Immature natural killer cell (primary cell): ENCODE results near the gene ZNF609. TPM values are rescaled to one million over a fixed set of nuclear protein-coding genes. Genes with fewer than 3 reads are reported as not detected.
"Not testable (repeated sequence)": the region's sequence is repeated elsewhere in the genome, so short reads cannot be mapped to it uniquely, and the experiment has no call there.

Source experiments
- DNase-seq, 3 donors: peaks; one replicate each; pipeline ENCODE4 v3.0.0; 2022; ENCODE audit warnings: mixed read lengths in 1 of 3
- H3K27ac Mint-ChIP-seq, 6 donors: one replicate each; pipeline ENCODE4 v1.8.0; 2020; ENCODE audit warnings: mixed read lengths in 6 of 6, mild to moderate bottlenecking in 5 of 6, inconsistent platforms in 4 of 6, moderate library complexity in 3 of 6
- H3K27me3 Mint-ChIP-seq, 3 donors: one replicate each; pipeline ENCODE4 v1.8.0; 2020 to 2021; ENCODE audit warnings: low read depth in 3 of 3, mild to moderate bottlenecking in 3 of 3, mixed read lengths in 3 of 3, moderate library complexity in 3 of 3, inconsistent platforms in 1 of 3
- H3K36me3 Mint-ChIP-seq, 3 donors: one replicate each; pipeline ENCODE4 v1.8.0; 2020; ENCODE audit warnings: mixed read lengths in 3 of 3, inconsistent platforms in 2 of 3, mild to moderate bottlenecking in 2 of 3
- H3K4me1 Mint-ChIP-seq, 2 donors: one replicate each; pipeline ENCODE4 v1.8.0; 2020; ENCODE audit warnings: inconsistent platforms in 2 of 2, mild to moderate bottlenecking in 2 of 2, mixed read lengths in 2 of 2, moderate library complexity in 1 of 2
- H3K4me3 Mint-ChIP-seq, 5 donors: one replicate each; pipeline ENCODE4 v1.8.0; 2020; ENCODE audit warnings: mild to moderate bottlenecking in 5 of 5, mixed read lengths in 5 of 5, inconsistent platforms in 3 of 5, moderate library complexity in 3 of 5
- H3K9me3 Mint-ChIP-seq, 6 donors: one replicate each; pipeline ENCODE4 v1.8.0; 2020; ENCODE audit warnings: mild to moderate bottlenecking in 6 of 6, mixed read lengths in 6 of 6, inconsistent platforms in 4 of 6, moderate library complexity in 3 of 6
- polyA plus RNA-seq, 3 donors: library from polyadenylated mRNA; unstranded; fragments of 300-500 nt; fragmentation: Illumina TruSeq; gene quantifications; one replicate each; pipeline ENCODE4 v1.2.3, GENCODE V29; 2021

The ZNF609 gene
- polyA plus RNA-seq, 3 donors from 2014 or later, result 0.04 to 11.3 (median 2.6) TPM

DNA sequence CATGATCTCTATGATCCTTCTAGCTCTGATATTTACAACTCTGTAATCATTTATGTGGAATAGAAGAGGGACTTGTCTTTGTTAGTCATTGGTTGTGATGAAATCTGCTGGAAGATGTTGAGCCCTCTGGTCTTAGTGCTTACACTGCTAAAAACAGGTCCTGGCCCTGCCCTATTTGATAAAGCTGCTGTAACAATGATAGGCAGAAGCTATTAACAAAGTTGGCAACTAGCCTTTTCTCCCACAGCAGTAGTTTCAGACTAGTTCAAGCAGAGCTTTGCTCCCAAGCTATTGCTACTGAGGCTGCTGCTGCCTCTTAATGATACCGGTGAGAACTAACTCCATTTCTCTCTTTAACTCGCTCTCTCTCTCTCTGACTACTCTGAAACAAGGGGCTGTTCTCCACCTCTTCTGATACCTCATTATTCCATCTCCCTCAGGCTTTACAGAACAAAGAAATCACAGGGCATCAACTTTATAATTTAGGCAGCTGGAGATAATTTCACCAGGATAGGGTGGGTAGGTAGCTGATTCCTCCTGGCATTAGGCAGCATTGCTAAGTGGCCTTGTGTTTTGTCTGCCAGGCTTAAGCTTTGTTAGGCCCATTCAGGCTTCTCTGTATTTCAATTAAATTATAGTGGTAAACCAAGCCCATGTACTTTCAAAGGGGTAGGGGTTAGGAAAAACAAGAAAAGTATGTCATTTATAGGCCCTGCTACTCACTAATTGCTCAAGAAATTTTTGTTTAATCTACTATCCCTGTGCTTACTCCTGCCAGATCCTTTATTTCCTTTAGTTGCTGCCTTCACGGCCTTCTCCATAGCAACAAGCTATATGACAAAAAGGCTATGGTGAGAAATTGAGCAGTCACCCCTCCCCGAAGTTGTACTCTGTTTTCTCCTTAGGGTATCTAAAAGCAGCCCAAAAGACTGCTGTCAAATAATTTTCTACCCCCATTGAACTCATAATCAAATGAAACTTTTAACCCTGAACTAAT is 175.4 kb downstream of the ZNF609 start:
- no peaks in the 10 kb centered on the region for H3K9me3 Mint-ChIP-seq
- peaks cover 67 to 83% of the 10 kb centered on the region in 2 donors for H3K4me1 Mint-ChIP-seq
- H3K36me3 Mint-ChIP-seq, result peaks cover 2 to 13% (median 11%) of the 10 kb centered on the region in 3 donors
- H3K4me3 Mint-ChIP-seq, result peak overlapping the region; percentile 64 to 88 (median 73)
- no peak for DNase-seq
- peaks cover 2 to 5% (median 5%) of the 10 kb centered on the region in 3 donors for H3K27me3 Mint-ChIP-seq
- H3K27ac Mint-ChIP-seq, result peak overlapping the region; percentile 81 to 90 (median 90)

DNA sequence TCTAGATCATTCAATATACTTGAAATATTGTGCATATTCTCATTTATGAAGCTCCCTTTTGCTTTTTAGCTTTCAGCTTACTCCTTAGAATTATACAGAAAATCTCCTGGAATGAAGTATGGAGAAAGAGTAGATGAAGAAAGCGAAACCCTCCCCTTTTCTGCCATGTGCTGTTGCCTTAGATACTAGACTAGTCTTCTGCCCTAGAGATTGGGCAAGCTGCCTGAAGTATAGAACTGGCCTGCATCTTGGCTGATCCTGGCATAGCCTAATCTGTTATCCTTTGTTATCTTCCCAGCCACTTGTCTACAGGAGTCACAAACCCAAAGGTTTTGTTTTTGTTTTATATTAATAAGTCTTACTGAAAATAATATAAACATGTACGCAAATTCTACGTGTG is 176.2 kb downstream of the ZNF609 start:
- Mint-ChIP-seq H3K4me3 (peak overlapping the region in 2 of 5 donors; percentile 7 to 23), H3K4me1 (peaks cover 72 to 84% of the 10 kb centered on the region in 2 donors), H3K36me3 (peaks cover 4 to 9% (median 6%) of the 10 kb centered on the region in 3 donors), H3K27me3 (peaks cover 2 to 5% (median 5%) of the 10 kb centered on the region in 3 donors), H3K9me3 (no peaks in the 10 kb centered on the region), H3K27ac (peak overlapping the region; percentile 76 to 90 (median 90))
- no peak for DNase-seq

DNA sequence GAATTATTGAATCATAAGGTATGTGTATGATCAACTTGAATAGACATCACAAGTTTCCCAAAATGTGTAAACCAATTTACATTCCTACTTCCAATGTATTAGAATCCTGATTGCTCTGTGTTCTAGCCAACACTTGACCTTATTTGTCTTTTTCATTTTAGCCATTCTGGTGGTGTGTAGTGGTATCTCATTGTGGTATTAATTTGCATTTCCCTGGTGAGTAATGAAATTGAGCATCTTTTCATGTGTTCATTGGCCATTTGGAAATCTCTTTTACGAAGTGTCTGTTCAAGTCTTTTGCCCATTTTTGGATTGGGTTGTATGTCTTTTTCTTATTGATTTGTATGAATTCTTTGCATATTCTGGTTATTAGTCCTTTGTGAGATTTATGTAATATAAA is 177.0 kb downstream of the ZNF609 start:
- DNase-seq, result no peak
- Mint-ChIP-seq H3K9me3 (no peaks in the 10 kb centered on the region), H3K27ac (peak overlapping the region in 5 of 6 donors; percentile 31 to 90 (median 89)), H3K27me3 (peaks cover 2 to 5% (median 5%) of the 10 kb centered on the region in 3 donors), H3K4me3 (no peak overlapping the region), H3K4me1 (peaks cover 77 to 92% of the 10 kb centered on the region in 2 donors), H3K36me3 (peaks cover 4 to 9% (median 6%) of the 10 kb centered on the region in 3 donors)

DNA sequence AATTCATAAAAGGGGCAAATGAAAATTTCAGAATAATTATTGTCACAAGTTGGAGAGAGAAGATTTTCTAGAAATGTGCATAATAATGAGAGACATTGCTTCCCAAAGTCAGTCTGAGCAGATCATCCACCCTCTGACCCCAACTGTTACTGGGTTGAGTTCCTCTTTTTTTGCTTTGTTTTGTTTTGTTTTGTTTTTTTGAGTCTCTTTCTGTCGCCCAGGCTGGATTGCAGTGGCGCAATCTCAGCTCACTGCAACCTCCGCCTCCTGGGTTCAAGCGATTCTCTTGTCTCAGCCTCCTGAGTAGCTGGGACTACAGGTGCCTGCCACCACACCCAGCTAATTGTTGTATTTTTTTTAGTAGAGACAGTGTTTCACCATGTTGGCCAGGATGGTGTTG is 179.4 kb downstream of the ZNF609 start:
- not testable (repeated sequence) for DNase-seq, H3K4me3 Mint-ChIP-seq, H3K9me3 Mint-ChIP-seq, H3K27me3 Mint-ChIP-seq
- peaks cover 4 to 15% (median 6%) of the 10 kb centered on the region in 3 donors for H3K36me3 Mint-ChIP-seq
- peak overlapping the region; percentile 20 to 84 (median 75) for H3K27ac Mint-ChIP-seq
- H3K4me1 Mint-ChIP-seq, result peaks cover 67 to 81% of the 10 kb centered on the region in 2 donors

DNA sequence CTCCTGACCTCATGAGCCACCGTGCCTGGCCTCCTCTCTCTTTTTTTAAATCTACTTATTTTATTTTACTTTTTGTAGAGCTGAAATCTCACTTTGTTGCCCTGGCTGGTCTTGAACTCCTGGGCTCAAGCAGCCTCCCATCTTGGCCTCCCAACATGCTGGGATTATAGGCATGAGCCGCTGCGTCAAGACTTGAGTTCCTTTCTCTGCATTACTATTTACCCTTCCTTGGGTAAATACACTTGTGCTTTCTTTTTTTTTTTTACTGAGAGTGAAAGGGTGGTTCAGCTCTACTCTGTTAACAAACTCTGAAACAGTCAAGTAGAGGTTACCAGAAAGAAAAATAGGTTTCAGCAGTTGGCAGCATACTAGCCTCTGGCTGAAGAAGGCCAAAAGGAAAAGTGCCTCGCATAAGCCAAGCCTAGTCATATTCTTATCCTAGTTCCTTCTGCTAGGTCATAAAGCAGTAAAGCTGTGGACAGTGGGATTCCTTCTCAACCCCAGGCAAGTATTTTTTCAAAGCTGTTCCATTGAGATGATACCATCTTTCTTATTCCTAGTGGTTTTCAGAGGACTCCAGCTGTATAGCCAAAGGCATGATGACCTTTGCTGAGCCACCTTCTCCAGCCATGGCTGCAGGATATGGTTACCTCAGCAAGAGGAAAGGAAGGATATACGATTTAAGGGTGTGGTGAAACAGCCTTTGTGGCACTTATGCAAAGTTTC is 179.9 kb downstream of the ZNF609 start:
- no peaks in the 10 kb centered on the region for H3K27me3 Mint-ChIP-seq
- H3K4me1 Mint-ChIP-seq, result peaks cover 62 to 75% of the 10 kb centered on the region in 2 donors
- H3K4me3 Mint-ChIP-seq, result peak overlapping the region in 2 of 5 donors; percentile 13 to 19
- peak overlapping the region in 5 of 6 donors; percentile 42 to 84 (median 52) for H3K27ac Mint-ChIP-seq
- no peaks in the 10 kb centered on the region for H3K9me3 Mint-ChIP-seq
- peaks cover 4 to 15% (median 6%) of the 10 kb centered on the region in 3 donors for H3K36me3 Mint-ChIP-seq
- no peak for DNase-seq

DNA sequence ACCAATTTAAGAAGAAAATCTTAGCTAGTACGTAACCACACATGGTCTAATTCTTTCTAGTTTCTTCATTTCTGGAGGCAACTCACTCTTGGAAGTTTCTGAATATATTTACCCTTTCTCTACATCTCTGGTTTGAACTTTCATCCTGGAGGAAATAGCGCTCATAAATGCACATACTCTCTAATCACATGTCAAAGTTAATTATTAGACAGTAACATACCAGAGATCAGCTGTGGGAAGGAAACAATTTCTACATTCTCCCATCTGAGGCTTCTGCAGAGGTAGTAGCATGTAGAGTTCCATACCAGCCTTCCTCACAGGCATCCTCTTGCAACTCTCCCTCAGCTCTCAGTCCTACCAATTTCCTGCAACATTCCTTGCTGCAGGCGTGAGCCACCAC is 182.5 kb downstream of the ZNF609 start:
- Mint-ChIP-seq H3K27me3 (no peaks in the 10 kb centered on the region), H3K36me3 (peaks cover 4 to 10% (median 4%) of the 10 kb centered on the region in 3 donors), H3K27ac (peak overlapping the region in 4 of 6 donors; percentile 22 to 59 (median 44)), H3K9me3 (no peaks in the 10 kb centered on the region), H3K4me1 (peaks cover 46 to 53% of the 10 kb centered on the region in 2 donors), H3K4me3 (no peak overlapping the region)
- DNase-seq, result no peak

DNA sequence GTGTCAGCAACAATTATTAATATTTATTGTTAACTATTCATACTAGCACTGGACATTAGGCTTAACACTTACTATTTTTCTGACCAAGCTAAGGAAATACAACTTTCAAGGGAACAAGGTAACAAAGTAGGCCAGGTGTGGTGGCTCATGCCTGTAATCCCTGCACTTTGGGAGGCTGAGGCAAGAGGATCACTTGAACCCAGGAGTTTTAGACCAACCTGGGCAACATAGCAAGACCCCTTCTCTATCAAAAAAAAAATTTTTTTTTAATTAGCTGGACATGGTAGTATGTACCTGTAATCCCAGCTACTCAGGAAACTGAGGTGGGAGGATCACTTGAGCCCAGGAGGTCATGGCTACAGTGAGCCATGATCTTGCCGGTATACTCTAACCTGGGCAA is 183.3 kb downstream of the ZNF609 start:
- peaks cover 4 to 6% (median 4%) of the 10 kb centered on the region in 3 donors for H3K36me3 Mint-ChIP-seq
- peaks cover 43 to 57% of the 10 kb centered on the region in 2 donors for H3K4me1 Mint-ChIP-seq
- H3K9me3 Mint-ChIP-seq, result no peaks in the 10 kb centered on the region
- no peak for DNase-seq
- no peak overlapping the region for H3K4me3 Mint-ChIP-seq
- no peaks in the 10 kb centered on the region for H3K27me3 Mint-ChIP-seq
- no peak overlapping the region for H3K27ac Mint-ChIP-seq

DNA sequence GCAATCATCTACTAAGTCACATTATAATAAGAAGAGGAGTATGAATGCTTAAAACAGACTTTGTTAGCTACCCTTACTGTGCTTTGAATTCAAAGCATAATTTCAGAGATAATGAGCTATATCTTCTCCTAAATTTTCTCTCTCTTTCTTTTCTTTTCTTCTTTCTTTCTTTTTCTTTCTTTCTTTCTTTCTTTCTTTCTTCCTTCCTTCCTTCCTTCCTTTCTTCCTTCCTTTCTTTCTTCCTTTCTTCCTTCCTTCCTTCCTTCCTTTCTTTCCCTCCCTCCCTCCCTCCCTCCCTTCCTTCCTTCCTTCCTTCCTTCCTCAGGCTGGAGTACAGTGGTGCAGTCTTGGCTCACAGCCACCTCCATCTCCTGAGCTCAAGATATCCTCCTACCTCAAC is 184.4 kb downstream of the ZNF609 start:
- peaks cover 41 to 59% of the 10 kb centered on the region in 2 donors for H3K4me1 Mint-ChIP-seq
- DNase-seq, H3K4me3 Mint-ChIP-seq, H3K27me3 Mint-ChIP-seq, H3K9me3 Mint-ChIP-seq, H3K36me3 Mint-ChIP-seq: not testable (repeated sequence)
- H3K27ac Mint-ChIP-seq, result peak overlapping the region in 3 of 6 donors; percentile 39 to 60 (median 50)

DNA sequence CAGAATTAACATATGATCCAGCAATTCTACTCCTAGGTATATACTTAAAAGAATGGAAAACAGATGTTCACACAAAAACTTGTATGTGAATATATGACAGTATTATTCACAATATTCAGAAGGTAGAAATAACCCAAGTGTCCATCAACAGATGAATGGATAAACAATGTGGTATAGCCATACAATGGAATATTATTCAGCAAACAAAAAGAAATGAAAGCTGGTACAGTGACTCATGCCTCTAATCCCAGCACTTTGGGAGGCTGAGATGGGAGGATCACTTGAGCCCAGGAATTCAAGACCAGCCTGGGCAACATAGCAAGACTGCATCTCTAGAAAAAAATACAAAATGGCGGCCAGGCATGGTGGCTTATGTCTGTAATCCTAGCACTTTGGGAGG is 185.6 kb downstream of the ZNF609 start:
- peaks cover 35 to 56% of the 10 kb centered on the region in 2 donors for H3K4me1 Mint-ChIP-seq
- peaks cover under 1 to 6% (median 4%) of the 10 kb centered on the region in 3 donors for H3K36me3 Mint-ChIP-seq
- H3K27me3 Mint-ChIP-seq, result no peaks in the 10 kb centered on the region
- H3K27ac Mint-ChIP-seq, result no peak overlapping the region
- H3K4me3 Mint-ChIP-seq, result no peak overlapping the region
- DNase-seq, result no peak
- no peaks in the 10 kb centered on the region for H3K9me3 Mint-ChIP-seq

DNA sequence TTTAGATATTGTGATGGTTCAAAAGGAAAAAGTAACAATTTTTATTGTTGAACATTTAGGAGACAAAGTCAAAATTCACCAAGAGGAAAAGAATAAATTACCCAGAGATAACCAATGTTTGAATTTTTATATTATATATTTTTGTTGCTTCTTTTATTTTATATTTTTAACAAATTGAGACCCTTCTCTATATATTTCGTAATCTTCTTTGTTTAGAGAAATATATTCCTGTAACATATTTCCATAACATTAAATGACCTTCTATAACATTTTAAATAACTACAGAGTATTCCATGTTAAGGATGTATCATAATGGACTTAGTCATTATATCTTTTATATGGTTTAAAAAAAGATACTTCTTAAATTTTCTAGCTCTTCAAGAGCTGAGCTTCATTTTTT is 187.0 kb downstream of the ZNF609 start:
- no peak for DNase-seq
- peaks cover 35 to 54% of the 10 kb centered on the region in 2 donors for H3K4me1 Mint-ChIP-seq
- H3K27ac Mint-ChIP-seq, result peak overlapping the region in 1 of 6 donors; percentile 26
- no peaks in the 10 kb centered on the region for H3K9me3 Mint-ChIP-seq
- no peaks in the 10 kb centered on the region for H3K27me3 Mint-ChIP-seq
- peaks cover 0 to 6% (median 4%) of the 10 kb centered on the region in 3 donors for H3K36me3 Mint-ChIP-seq
- H3K4me3 Mint-ChIP-seq, result no peak overlapping the region

DNA sequence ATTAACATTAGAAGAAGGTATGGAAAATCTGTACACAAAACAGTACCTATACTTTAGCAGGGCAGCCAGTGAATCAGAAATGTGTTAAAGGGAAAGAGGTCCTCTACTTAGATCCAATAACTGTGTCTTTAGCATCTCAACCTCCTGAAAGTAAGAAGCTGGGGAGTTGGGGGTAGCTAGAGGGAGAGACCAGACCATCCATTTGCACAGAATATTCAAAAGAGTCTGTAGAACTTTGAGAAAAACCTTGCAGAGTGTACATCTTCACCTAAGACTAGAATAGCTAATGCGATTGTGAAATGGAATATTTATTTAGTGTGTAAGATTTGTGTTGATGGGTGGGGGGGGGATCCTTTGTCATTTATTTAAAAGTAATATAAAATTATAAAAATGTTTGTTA is 190.2 kb downstream of the ZNF609 start:
- peak overlapping the region in 1 of 5 donors; percentile 27 for H3K4me3 Mint-ChIP-seq

DNA sequence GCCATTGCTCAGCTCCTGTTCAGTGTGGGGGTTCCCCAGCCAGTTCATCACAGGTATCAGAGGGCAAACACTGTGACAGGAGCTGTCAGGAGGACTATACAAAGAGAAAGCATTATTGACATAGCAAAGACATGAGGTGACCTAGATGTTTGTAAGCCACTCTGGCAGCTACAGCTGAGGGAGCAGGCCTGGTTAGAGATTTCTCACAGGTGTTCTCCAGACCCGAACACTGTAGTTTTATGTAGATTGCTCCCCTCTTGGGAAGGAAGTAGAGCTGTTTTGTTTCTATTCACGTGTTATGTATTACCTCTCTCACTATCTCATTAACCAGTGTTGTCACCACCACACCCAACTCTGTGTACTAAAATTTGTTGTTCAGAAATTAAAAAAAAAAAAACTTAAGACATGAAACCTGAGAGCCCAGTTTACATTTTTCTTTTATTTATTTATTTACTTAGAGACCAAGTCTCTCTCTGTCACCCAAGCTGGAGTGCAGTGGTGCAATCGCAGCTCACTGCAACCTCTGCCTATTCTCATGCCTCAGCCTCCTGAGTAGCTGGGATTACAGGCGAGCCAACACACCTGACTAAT is 191.3 kb downstream of the ZNF609 start:
- Mint-ChIP-seq H3K36me3 (no peaks in the 10 kb centered on the region), H3K9me3 (no peaks in the 10 kb centered on the region), H3K27me3 (peaks cover 0 to 2% (median 0%) of the 10 kb centered on the region in 3 donors), H3K4me3 (peak overlapping the region; percentile 62 to 78 (median 74)), H3K4me1 (peaks cover 35 to 61% of the 10 kb centered on the region in 2 donors), H3K27ac (peak overlapping the region; percentile 80 to 91 (median 87))
- DNase-seq, result peak in 2 of 3 donors; percentile 17 to 27

More for the DNA sequence above, 190.2 kb downstream of the ZNF609 start:
- DNase-seq, result no peak
- H3K36me3 Mint-ChIP-seq, result peaks cover 0 to 2% (median 0%) of the 10 kb centered on the region in 3 donors
- peaks cover 35 to 61% of the 10 kb centered on the region in 2 donors for H3K4me1 Mint-ChIP-seq
- no peaks in the 10 kb centered on the region for H3K9me3 Mint-ChIP-seq
- peaks cover 0 to 2% (median 0%) of the 10 kb centered on the region in 3 donors for H3K27me3 Mint-ChIP-seq
- peak overlapping the region in 5 of 6 donors; percentile 7 to 82 (median 17) for H3K27ac Mint-ChIP-seq

DNA sequence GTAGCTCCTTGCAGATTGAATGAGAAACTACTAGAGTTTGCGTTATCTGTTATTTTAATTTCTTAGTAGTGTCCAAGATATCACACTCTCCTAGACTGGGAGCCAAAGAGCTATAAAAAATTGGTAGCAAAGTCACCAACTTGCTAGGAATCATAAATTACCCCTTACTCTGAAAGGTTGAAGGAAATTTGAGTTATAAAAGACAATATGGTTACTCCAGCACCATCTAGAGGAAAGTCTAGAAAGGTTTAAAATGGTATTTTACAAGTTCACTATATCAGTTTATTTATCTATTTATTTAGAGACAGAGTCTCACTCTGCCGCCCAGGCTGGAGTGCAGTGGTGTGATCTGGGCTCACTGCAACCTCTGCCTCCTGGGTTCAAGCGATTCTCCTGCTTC is 193.4 kb downstream of the ZNF609 start:
- Mint-ChIP-seq H3K27ac (peak overlapping the region in 2 of 6 donors; percentile 16 to 53), H3K27me3 (peaks cover 0 to 2% (median 0%) of the 10 kb centered on the region in 3 donors), H3K4me1 (peaks cover 35 to 50% of the 10 kb centered on the region in 2 donors), H3K9me3 (no peaks in the 10 kb centered on the region), H3K36me3 (no peaks in the 10 kb centered on the region), H3K4me3 (no peak overlapping the region)
- DNase-seq, result peak in 2 of 3 donors; percentile 22 to 25
